Right lobe of liver (tissue), 4 donors: Measurements from ENCODE around the gene SH2D3A.
A peak's percentile ranks its signal among the peaks of the same experiment; 100 is the strongest.

ENCODE experiments used
- POLR2A ChIP-seq: fragments of 450-650 bp; IDR thresholded peaks from one replicate; pipeline ENCODE4 v1.6.1; 2017; ENCODE audit warnings: antibody characterized with exemption, mild to moderate bottlenecking
- TF ChIP-seq, protein P1 (sequence below), 4 donors: fragments of 200-600 bp in 3 of 4; fragments of 450-650 bp in 1 of 4; IDR thresholded peaks; one replicate each; pipeline versions ENCODE4 v1.5.1 to v1.8.0; 2016 to 2022; ENCODE audit warnings: antibody characterized with exemption in 4 of 4, mild to moderate bottlenecking in 2 of 4
- donor health status: DM: no; HTN: no; CAD: no.
- donor health status: DM: no; HTN: no; CAD: no.
- donor health status: DM: no; HTN: yes; CAD: no.

DNA sequence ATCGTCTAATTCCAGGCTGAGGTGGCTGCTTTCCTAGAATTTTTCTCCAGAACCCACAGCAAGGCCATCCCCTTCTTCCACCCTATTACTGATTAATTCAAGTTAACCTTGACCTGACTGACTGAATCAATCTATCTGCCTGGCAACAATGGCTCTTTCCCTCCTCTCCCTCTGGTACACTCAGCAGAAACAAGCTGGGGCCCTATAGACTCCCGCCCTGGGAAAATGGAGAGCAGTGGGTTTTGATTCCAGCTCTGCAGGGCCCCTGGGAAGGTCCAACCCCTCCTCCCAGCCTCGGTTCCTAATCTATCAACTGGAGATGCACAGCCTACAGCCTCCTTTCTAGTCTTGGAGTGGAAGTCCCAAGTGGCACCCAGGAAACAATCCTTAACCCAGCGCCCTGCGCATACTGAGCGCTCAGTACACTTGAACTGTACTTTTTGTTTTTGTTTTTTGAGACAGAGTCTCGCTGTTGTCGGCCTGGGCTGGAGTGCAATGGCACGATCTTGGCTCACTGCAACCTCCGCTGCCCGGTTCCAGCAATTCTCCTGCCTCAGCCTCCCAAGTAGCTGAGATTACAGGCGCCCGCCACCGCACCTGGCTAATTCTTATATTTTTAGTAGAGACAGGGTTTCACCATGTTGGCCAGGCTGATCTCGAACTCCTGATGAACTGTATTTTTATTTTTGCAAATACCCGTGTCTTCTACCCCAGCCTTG, 41.6 kb downstream of the SH2D3A start:
- TF ChIP-seq, protein P1, sequence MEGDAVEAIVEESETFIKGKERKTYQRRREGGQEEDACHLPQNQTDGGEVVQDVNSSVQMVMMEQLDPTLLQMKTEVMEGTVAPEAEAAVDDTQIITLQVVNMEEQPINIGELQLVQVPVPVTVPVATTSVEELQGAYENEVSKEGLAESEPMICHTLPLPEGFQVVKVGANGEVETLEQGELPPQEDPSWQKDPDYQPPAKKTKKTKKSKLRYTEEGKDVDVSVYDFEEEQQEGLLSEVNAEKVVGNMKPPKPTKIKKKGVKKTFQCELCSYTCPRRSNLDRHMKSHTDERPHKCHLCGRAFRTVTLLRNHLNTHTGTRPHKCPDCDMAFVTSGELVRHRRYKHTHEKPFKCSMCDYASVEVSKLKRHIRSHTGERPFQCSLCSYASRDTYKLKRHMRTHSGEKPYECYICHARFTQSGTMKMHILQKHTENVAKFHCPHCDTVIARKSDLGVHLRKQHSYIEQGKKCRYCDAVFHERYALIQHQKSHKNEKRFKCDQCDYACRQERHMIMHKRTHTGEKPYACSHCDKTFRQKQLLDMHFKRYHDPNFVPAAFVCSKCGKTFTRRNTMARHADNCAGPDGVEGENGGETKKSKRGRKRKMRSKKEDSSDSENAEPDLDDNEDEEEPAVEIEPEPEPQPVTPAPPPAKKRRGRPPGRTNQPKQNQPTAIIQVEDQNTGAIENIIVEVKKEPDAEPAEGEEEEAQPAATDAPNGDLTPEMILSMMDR (IDR thresholded peaks at IDR 0.05) = no peak
- peak; percentile 25 for TF ChIP-seq POLR2A
